SHP77 (cell line): ENCODE data around the gene IL1RAPL2.

Source experiments
- DNase-seq, 2 experiments: peaks; one replicate each; lab custom pipeline; 2025; lab: John Stamatoyannopoulos, UW

Gene IL1RAPL2

GRCh38 chrX:105267167-105267566, 701.2 kb downstream of the IL1RAPL2 start:
- no peak for DNase-seq

DNA sequence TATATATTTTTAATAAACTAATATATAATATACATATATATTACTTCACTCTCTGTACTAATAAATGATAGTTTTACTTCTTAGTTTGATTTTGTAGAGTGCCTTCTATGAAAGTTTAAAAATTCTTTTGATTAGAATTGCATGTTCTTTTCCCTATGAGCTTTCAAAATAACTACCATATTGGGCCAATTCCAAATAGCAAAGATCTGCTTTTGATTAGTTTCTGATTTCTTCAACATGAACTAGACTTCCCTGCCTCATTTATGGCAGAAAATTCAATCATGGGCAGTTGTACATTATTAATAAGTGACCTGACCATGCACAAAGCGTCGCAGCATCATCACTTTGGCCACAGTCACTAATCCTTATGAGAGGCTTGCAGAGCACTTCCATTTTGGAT, 703.4 kb downstream of the IL1RAPL2 start:
- no peak for DNase-seq

GRCh38 chrX:105273326-105273725, 707.3 kb downstream of the IL1RAPL2 start:
- no peak for DNase-seq

GRCh38 chrX:105274091-105274490, 708.1 kb downstream of the IL1RAPL2 start:
- DNase-seq, result no peak

DNA sequence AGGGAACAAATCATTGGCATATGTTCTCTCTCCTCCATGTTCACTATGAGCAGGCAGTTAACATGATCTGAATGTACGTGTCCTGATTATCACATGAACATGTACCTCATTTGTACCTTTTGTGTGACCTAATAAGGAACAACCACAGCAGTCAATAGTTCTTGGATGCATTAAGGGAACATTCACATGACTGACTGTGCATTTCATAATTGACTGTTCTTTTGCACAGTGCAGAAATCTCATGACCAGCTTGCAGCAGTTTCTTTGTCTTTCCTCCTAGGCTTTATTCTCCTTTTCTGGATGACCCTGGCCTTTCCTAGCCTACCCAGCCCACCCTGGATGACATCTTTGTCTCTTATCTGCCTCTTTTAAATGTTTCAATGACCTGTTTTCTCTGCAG, 711.1 kb downstream of the IL1RAPL2 start:
- no peak for DNase-seq

DNA sequence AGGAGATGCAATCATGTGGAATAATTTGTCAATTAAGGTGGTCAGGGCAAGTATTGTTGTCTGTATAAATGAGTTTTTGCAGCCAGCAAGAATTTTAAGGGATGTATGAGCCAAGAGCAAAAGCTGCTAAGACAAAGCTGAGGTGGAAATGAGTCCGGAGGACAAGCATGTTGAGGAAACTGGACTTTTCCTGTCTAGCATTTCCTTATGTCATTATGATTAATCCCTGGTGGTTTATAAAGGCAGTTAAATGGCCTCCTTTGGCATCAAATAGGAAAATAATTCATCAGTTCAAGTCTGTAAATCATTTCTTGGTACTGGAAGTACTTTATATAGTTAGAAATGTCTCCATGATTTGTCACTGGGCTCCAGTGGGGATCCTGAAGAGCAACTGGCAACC, 716.1 kb downstream of the IL1RAPL2 start:
- no peak for DNase-seq

GRCh38 chrX:105297041-105297440, 731.0 kb downstream of the IL1RAPL2 start:
- DNase-seq, result no peak

DNA sequence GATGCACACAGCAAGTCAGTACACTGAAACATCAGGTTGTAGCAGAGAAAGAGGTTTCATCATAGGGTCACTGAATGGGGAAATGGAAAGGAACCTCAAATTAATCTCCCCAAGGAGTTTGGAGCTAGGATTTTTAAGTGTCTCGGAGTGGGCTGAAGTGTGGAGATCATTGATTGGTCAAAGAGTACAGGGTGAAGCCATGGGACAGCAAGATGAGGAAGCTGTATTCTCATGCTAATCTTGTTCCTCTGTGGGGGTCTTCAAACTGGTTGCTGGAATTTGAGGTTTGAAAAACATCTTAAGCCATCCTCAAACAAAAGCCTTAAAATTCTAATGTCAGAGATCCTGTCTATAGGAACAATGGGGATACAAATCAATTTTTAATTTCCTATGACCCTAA, 733.3 kb downstream of the IL1RAPL2 start:
- no peak for DNase-seq

- no peak for DNase-seq
Observed at GRCh38 chrX:105302246-105302645, 736.2 kb downstream of the IL1RAPL2 start.

DNA sequence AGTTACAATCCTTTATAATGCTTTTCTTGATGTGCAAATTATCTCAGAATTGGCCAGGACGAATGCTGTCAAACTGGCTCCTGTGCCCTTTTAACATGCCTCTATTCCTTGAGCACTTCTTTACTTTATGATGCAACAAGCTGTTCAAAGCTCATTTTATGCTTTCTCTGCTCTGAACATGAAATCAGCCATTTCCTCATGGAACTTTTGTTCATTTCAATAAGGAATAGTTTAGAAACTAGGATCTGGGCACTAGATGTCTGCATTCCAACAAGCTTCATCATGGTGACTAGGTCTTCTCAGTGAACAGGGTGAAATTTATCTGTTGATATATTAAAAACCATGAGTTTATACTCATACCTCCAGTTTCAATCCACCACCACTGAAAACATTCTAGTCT, 741.8 kb downstream of the IL1RAPL2 start:
- no peak for DNase-seq

DNA sequence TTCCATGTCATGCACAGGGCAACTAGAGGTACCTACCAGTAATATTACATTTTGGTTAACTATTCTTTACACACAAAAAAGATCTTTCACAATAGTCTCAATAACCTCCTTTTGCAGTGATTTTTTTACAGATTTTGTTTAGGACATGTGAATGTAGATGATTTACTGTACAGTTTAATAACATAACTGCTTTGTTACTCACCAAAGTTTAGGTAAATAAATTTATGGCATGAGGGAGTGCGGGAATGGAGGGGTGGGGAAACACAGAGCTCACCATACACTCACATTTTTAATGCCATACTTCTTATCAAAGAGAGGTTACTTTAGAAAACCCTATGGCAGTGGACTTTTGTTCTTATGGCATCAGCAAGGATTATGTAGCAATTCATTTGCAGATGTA, 747.6 kb downstream of the IL1RAPL2 start:
- DNase-seq, result no peak

- DNase-seq, result no peak
Observed at GRCh38 chrX:105314458-105314857, 748.5 kb downstream of the IL1RAPL2 start.

- no peak for DNase-seq
Observed at GRCh38 chrX:105315248-105315647, 749.2 kb downstream of the IL1RAPL2 start.

DNA sequence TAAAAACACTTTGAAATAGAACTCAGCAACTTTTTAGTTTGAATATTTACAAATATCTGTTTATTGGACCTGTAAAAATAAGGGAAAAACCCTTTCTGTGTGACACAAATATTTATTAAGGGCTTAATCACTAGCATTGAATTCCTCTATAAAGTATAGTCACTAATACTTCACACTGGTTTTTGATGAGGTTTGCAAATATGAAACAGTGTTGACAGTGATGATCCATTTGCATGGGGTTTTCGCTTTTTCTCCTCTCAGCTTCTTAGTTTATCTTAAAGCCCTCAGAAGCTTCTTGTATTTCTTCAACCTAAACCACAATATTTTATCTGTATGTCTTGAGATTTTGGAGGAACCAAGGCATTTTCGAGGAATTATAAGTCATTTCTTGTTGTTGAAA, 751.1 kb downstream of the IL1RAPL2 start:
- no peak for DNase-seq

GRCh38 chrX:105323928-105324327, 757.9 kb downstream of the IL1RAPL2 start:
- no peak for DNase-seq

GRCh38 chrX:105328773-105329172, 762.8 kb downstream of the IL1RAPL2 start:
- no peak for DNase-seq

DNA sequence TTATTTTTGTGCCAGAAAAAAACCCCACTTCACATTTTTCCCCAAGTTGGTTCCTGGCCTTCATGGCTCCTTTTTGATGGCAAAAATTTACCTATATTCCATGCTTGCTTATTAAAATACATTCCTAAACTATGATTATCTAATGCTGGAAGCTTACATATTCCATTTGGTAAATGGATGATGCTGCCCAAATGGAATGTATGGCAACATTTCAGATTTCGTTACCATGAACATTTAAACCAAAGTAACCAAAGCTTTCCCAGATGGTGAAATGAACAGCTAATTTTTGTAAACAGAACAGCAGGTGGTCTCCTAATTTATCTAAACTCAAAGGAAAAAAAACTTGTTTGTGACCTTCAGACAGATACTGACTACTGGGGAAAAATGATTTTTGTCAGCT, 765.2 kb downstream of the IL1RAPL2 start:
- no peak for DNase-seq

GRCh38 chrX:105347373-105347772, 781.4 kb downstream of the IL1RAPL2 start:
- DNase-seq, result no peak

- no peak for DNase-seq
Observed at GRCh38 chrX:105349476-105349875, 783.5 kb downstream of the IL1RAPL2 start.

DNA sequence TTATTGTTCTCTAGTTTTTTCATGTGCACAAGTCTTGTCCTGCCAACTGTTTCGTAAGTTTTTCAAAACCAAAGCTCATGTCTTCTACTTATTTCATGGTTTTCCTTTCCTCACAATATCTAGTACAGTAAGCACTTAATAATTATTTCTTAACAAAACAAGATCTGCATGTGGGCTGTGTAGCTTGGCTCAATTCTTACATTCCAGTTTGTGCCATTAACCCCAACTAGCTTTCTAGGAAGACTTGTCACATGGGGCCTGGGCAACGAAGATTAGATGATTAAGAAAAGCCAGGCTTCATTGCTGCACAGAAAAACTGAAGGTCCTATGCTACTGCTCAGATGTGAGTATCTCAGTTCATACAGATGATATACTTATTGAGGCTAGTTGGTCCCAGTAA, 809.8 kb downstream of the IL1RAPL2 start:
- DNase-seq, result no peak

DNA sequence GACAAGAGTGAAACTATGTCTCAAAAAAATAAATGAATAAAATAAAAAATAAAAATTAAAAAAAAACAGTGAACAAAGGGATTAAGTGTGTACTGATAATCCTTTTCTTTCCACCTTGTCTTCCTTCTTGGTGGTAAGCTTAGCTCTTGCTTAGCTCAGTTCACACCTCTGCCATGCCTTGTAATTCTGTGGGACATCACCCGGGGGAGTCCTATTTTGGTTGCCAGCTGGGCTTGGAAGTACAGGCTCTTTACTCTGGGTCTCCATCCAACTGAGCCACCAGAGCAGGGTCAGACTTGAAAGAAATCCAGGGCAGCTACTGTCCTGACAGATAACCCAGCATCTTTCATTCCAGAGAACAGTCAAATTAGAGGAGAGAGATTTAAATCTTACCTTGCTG, 858.7 kb downstream of the IL1RAPL2 start:
- no peak for DNase-seq

DNA sequence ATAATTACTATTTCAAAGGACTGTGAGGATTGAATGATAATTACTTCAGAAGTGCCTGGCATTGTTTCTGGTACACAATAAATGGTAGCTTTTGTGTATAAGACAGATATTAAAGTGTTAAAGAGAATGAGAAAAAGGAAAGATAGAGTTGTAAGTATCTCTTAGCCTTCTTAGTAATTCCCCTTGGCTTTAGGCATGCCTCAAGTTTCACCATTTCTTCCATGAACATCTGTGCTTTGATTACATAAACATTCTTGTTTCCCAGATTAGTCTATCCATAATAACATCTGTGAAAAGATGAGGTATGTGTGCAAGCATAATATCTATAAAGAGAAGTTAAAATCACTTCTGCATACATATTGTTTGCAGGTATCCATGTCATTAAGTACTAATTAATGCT, 885.4 kb downstream of the IL1RAPL2 start:
- DNase-seq, result no peak

DNA sequence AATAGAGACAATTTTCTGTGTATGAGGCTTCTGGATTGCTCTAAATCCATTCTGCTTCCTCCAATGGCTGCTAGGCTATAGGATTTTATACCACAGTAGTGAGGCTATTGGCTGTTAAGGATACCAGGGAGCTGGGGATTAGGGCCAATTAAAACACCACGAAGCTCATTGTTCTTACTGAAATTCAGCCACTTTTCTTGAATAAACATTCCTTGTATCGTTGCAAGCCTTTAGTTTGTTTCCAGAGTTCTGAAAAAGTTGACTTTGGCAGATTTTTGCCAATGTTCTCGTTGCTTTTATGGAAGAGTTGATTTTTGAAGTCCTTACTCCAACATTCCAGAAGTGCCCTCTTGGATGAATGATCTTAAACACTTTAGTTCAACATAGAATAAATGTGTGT, 892.8 kb downstream of the IL1RAPL2 start:
- no peak for DNase-seq

- DNase-seq, result no peak
Observed at GRCh38 chrX:105460376-105460775, 894.4 kb downstream of the IL1RAPL2 start.

GRCh38 chrX:105461016-105461415, 895.0 kb downstream of the IL1RAPL2 start:
- no peak for DNase-seq
